Activated CD4-positive, alpha-beta T cell treated with anti-CD3 and anti-CD28 coated beads for 36 hours (primary cell): ENCODE data around the gene ERC2. TPM values are rescaled to one million over a fixed set of nuclear protein-coding genes. Genes with fewer than 3 reads are reported as not detected.

ENCODE experiments used
- ATAC-seq: fragments of 200-7000 bp; cut with Tn5 transposase; one replicate; pipeline ENCODE4 v1.10.0; 2021; ENCODE audit warnings: mild to moderate bottlenecking, moderate library complexity
- CTCF ChIA-PET: fragments of 350-600 bp; sonication (Branson Sonifier 250); formaldehyde crosslinking; loops from one replicate; lab custom pipeline; 2021; ENCODE audit warnings: antibody characterized with exemption; lab: Charles Lee
- POLR2A ChIA-PET: fragments of 350-600 bp; sonication (Branson Sonifier 250); formaldehyde crosslinking; loops from one replicate; lab custom pipeline; 2021; ENCODE audit warnings: antibody characterized with exemption, inconsistent platforms; lab: Charles Lee
- DNase-seq: peaks from one replicate; pipeline ENCODE4 v3.0.0-alpha.2; 2020
- H3K27ac Mint-ChIP-seq: one replicate; pipeline ENCODE4 v1.8.0; 2021; ENCODE audit warnings: mixed read lengths
- H3K27me3 Mint-ChIP-seq: one replicate; pipeline ENCODE4 v1.8.0; 2021; ENCODE audit warnings: mixed read lengths
- H3K36me3 Mint-ChIP-seq: one replicate; pipeline ENCODE4 v1.8.0; 2021; ENCODE audit warnings: low read depth, mixed read lengths
- H3K4me1 Mint-ChIP-seq: one replicate; pipeline ENCODE4 v1.8.0; 2021; ENCODE audit warnings: mixed read lengths
- H3K4me3 Mint-ChIP-seq: one replicate; pipeline ENCODE4 v1.8.0; 2021; ENCODE audit warnings: mild to moderate bottlenecking, moderate library complexity, mixed read lengths
- H3K9me3 Mint-ChIP-seq: one replicate; pipeline ENCODE4 v1.8.0; 2021; ENCODE audit warnings: low read depth, mixed read lengths
- intact Hi-C, 2 experiments: fragments of 100-400 bp; cut with DNase I in 1 of 2; cut with micrococcal nuclease in 1 of 2; formaldehyde crosslinking; loops; one replicate each; pipeline versions ENCODE4 v1.14.2 to v1.15.1; 2022 to 2024; cut with DNase I, micrococcal nuclease
- total RNA-seq, 2 experiments: library from RNA; stranded (reverse); gene quantifications; one replicate each; pipeline ENCODE4 v1.2.3, GENCODE V29; 2021

The ERC2 gene
- total RNA-seq, 2 experiments from 2014 or later: not detected

GRCh38 chr3:55692295-55692956 lies 775.8 kb downstream of the ERC2 start:
- no peak overlapping the region for H3K27ac Mint-ChIP-seq
- H3K4me3 Mint-ChIP-seq: no peak overlapping the region
- H3K4me1 Mint-ChIP-seq: no peaks in the 10 kb centered on the region
- no peaks in the 10 kb centered on the region for H3K9me3 Mint-ChIP-seq
- ATAC-seq (no peak), DNase-seq (no peak)
- no peaks in the 10 kb centered on the region for H3K27me3 Mint-ChIP-seq
- ChIA-PET CTCF (no interaction called here), POLR2A (no interaction called here)
- no peaks in the 10 kb centered on the region for H3K36me3 Mint-ChIP-seq
- intact Hi-C loops: no loop called here

GRCh38 chr3:55691141-55691540 lies 777.1 kb downstream of the ERC2 start:
- ChIA-PET POLR2A (no interaction called here), CTCF (interaction anchor here (0.7 kb wide), 1 partner anchor 11 kb away, joined by 3 read pairs; no protein-coding TSS in a partner anchor)
- Mint-ChIP-seq H3K4me3 (no peak overlapping the region), H3K36me3 (no peaks in the 10 kb centered on the region), H3K9me3 (no peaks in the 10 kb centered on the region), H3K4me1 (no peaks in the 10 kb centered on the region), H3K27ac (no peak overlapping the region), H3K27me3 (no peaks in the 10 kb centered on the region)
- DNase-seq (no peak), ATAC-seq (no peak)
- intact Hi-C loops: no loop called here

DNA sequence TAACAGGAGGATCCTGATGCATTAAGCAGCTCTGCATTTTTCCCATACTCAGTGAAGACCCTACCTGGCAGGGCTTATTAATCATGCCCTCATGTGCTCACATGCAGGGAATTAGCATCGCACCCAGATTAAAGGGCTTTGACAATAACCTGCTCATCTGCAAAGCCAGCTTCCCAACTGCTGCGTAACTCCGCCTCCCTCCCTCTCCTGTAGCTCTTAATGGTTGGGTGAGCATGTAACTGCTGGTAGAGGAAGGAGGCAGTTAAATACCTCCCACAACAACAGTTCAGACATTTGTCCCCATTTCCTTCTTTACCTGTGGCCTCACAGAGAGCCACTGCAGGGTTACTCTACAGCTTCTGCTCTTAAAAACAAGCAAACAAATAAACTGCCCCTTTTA lies 777.5 kb downstream of the ERC2 start:
- no peak overlapping the region for H3K27ac Mint-ChIP-seq
- ATAC-seq (no peak), DNase-seq (no peak)
- H3K9me3 Mint-ChIP-seq: no peaks in the 10 kb centered on the region
- no peak overlapping the region for H3K4me3 Mint-ChIP-seq
- no peaks in the 10 kb centered on the region for H3K4me1 Mint-ChIP-seq
- no peaks in the 10 kb centered on the region for H3K27me3 Mint-ChIP-seq
- POLR2A ChIA-PET: no interaction called here
- no peaks in the 10 kb centered on the region for H3K36me3 Mint-ChIP-seq
- intact Hi-C loops: no loop called here
- CTCF ChIA-PET: interaction anchor here (0.7 kb wide), 1 partner anchor 11 kb away, joined by 3 read pairs; no protein-coding TSS in a partner anchor

GRCh38 chr3:55690177-55690576 lies 778.1 kb downstream of the ERC2 start:
- Mint-ChIP-seq H3K27me3 (no peaks in the 10 kb centered on the region), H3K4me1 (no peaks in the 10 kb centered on the region), H3K4me3 (no peak overlapping the region), H3K9me3 (no peaks in the 10 kb centered on the region), H3K36me3 (no peaks in the 10 kb centered on the region), H3K27ac (no peak overlapping the region)
- POLR2A ChIA-PET: no interaction called here
- intact Hi-C loops: no loop called here
- DNase-seq (no peak), ATAC-seq (no peak)
- CTCF ChIA-PET: interaction anchor here (0.7 kb wide), 1 partner anchor 12 kb away, joined by 3 read pairs; no protein-coding TSS in a partner anchor

DNA sequence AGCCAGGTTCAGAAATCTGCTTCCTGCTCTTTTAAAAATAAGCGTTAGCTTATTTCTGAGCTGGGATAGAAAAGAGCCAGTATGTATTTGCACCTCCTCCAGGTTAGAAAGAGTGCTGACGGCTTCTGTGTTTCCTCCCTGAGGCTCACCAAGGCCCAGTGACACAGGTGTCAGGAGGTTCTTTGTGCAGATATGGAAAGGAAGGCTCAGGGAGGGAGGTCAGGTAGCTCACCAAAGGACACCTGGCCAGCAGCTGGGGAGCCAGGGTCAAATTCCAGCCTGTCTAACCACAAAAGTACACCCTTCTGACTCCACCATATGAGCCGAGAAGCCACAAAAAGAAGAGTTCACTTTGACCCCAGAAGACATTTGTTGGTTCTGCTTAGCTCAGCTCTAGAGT lies 780.1 kb downstream of the ERC2 start:
- DNase-seq: no peak
- Mint-ChIP-seq H3K27ac (no peak overlapping the region), H3K9me3 (no peaks in the 10 kb centered on the region), H3K36me3 (no peaks in the 10 kb centered on the region), H3K4me3 (no peak overlapping the region), H3K27me3 (no peaks in the 10 kb centered on the region), H3K4me1 (no peaks in the 10 kb centered on the region)
- no peak for ATAC-seq
- intact Hi-C loops: no loop called here
- ChIA-PET CTCF (interaction anchor here (0.7 kb wide), 1 partner anchor 22 kb away, joined by 3 read pairs; no protein-coding TSS in a partner anchor), POLR2A (no interaction called here)

DNA sequence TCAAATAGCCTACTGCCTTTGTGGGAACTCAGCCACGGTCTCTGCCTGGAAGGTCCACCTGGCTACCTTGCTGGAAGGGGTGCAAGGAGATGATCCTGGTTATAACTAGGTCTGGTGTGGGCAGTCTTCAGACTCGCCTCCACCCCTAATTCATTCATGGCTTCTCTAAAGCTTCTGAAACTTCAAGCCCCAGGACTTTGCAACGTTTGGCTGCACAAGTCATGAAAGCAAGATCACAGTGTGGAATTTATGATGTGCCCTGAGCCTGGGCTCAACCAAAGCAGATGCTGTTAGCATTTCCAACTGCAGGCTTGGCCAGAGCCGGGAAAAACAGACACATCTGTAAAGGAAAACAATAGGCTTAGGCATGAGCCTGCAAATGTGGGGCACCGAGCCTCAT lies 780.7 kb downstream of the ERC2 start:
- peaks cover under 1% of the 10 kb centered on the region for H3K27me3 Mint-ChIP-seq
- H3K4me1 Mint-ChIP-seq: no peaks in the 10 kb centered on the region
- no peaks in the 10 kb centered on the region for H3K9me3 Mint-ChIP-seq
- POLR2A ChIA-PET: no interaction called here
- H3K4me3 Mint-ChIP-seq: no peak overlapping the region
- CTCF ChIA-PET: no interaction called here
- intact Hi-C loops: no loop called here
- ATAC-seq (no peak), DNase-seq (no peak)
- H3K27ac Mint-ChIP-seq: no peak overlapping the region
- no peaks in the 10 kb centered on the region for H3K36me3 Mint-ChIP-seq

- Mint-ChIP-seq H3K4me3 (no peak overlapping the region), H3K27me3 (peaks cover 3% of the 10 kb centered on the region), H3K36me3 (no peaks in the 10 kb centered on the region), H3K4me1 (no peaks in the 10 kb centered on the region), H3K9me3 (no peaks in the 10 kb centered on the region), H3K27ac (no peak overlapping the region)
- ChIA-PET POLR2A (no interaction called here), CTCF (no interaction called here)
- ATAC-seq (no peak), DNase-seq (no peak)
- intact Hi-C loops: no loop called here
Measured at GRCh38 chr3:55686426-55687254, 781.6 kb downstream of the ERC2 start.

DNA sequence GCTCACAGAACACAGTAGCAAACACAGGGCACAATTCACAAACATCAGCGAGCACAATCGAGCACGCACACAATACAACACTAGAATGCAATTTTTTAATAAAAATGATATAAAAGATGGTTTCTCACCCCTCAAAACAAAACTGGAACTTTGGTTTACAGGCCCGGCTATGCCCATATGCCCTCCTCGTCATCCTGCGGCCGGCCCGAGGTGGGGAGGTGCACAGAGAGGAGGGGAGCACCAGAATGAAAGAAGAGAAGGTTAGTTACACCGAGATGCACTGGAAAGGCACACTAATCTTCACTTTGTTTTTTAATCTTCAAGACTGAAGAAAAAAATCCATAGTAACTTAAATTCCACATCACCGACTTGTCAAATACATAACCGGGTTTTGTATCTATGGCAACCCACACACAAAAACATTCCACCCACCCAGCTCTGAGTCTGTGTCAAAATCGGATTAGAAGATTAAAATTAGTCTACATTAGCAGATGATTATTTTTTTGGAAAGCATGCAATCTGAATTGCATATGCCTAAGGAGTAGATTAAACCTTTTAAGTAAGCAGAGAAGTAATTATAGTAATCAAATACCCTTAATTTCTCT lies 784.5 kb downstream of the ERC2 start:
- ChIA-PET CTCF (no interaction called here), POLR2A (no interaction called here)
- H3K27ac Mint-ChIP-seq: no peak overlapping the region
- H3K27me3 Mint-ChIP-seq: peaks cover 3% of the 10 kb centered on the region
- ATAC-seq: no peak
- intact Hi-C loops: no loop called here
- no peaks in the 10 kb centered on the region for H3K4me1 Mint-ChIP-seq
- H3K9me3 Mint-ChIP-seq: no peaks in the 10 kb centered on the region
- DNase-seq: no peak
- no peak overlapping the region for H3K4me3 Mint-ChIP-seq
- H3K36me3 Mint-ChIP-seq: no peaks in the 10 kb centered on the region

GRCh38 chr3:55682461-55682860 lies 785.8 kb downstream of the ERC2 start:
- ATAC-seq (no peak), DNase-seq (no peak)
- H3K27me3 Mint-ChIP-seq: peaks cover 3% of the 10 kb centered on the region
- ChIA-PET POLR2A (no interaction called here), CTCF (no interaction called here)
- intact Hi-C loops: no loop called here
- no peaks in the 10 kb centered on the region for H3K9me3 Mint-ChIP-seq
- H3K4me3 Mint-ChIP-seq: no peak overlapping the region
- H3K27ac Mint-ChIP-seq: no peak overlapping the region
- H3K4me1 Mint-ChIP-seq: no peaks in the 10 kb centered on the region
- H3K36me3 Mint-ChIP-seq: no peaks in the 10 kb centered on the region

DNA sequence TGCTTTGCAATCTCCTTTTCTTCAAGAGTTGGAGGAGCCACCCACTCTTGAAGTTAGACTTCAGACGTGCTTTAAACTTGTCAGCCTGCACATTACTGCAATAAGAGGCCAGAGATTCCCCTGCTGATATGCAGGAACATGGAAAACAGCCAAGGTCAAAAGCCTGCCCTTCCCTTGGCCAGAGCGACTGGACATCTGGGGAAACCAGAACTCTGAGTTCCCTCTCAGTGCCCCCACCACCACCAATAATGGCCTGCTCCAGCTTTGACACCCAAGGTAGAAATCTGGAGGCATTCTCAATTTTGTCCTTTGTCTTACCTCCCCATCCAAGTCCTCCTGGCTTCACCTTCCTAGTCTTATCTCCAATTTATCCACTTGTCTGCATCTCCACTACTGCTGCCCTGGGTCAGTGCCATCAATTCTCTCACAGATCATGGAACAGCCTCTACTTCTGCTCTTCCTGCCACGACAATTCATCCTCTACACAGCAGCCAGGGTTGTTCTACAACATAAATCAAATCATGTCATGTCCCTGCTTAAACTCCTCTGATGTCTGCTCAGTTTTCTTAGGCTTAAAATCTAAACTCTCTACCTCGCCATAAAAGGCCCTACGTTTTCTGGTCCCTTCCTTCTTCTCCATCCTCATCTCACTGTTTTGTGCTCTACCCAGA lies 789.6 kb downstream of the ERC2 start:
- intact Hi-C loops: no loop called here
- no peak overlapping the region for H3K4me3 Mint-ChIP-seq
- DNase-seq: no peak
- no peaks in the 10 kb centered on the region for H3K9me3 Mint-ChIP-seq
- CTCF ChIA-PET: interaction anchor here (0.6 kb wide), 1 partner anchor 38 kb away, joined by 4 read pairs; no protein-coding TSS in a partner anchor
- H3K36me3 Mint-ChIP-seq: no peaks in the 10 kb centered on the region
- H3K27ac Mint-ChIP-seq: no peak overlapping the region
- H3K27me3 Mint-ChIP-seq: peaks cover 6% of the 10 kb centered on the region
- H3K4me1 Mint-ChIP-seq: peaks cover 4% of the 10 kb centered on the region
- POLR2A ChIA-PET: no interaction called here
- ATAC-seq: no peak

DNA sequence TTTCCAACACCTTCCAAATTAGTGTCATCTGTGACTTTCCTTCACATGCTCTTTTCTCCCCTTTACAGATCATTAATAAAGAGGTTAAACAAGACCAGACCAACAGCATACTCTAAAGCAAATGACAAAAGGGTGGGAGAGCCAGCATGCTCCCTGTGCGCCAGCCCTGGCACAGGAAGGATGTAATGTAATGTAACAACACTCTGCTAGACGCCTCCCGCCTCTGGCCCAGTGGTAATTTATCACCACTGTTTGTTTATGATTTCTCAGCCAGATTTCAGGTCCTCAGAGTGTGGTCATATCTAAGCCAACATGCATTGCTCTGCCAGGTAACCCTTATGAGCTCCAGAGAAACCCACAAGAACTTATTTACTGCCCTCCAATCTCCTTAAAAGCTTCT lies 791.6 kb downstream of the ERC2 start:
- H3K4me1 Mint-ChIP-seq: peaks cover 4% of the 10 kb centered on the region
- CTCF ChIA-PET: no interaction called here

More for the DNA sequence above, 791.6 kb downstream of the ERC2 start:
- H3K9me3 Mint-ChIP-seq: no peaks in the 10 kb centered on the region
- POLR2A ChIA-PET: interaction anchor here (0.6 kb wide), 1 partner anchor 38 kb away, joined by 3 read pairs; no protein-coding TSS in a partner anchor
- no peaks in the 10 kb centered on the region for H3K36me3 Mint-ChIP-seq
- DNase-seq (no peak), ATAC-seq (no peak)
- no peak overlapping the region for H3K27ac Mint-ChIP-seq
- H3K4me3 Mint-ChIP-seq: no peak overlapping the region
- H3K27me3 Mint-ChIP-seq: peaks cover 3% of the 10 kb centered on the region
- intact Hi-C loops: no loop called here
